K562 (cell line): ENCODE measurements around the gene SMARCC1. TPM values are rescaled to one million over a fixed set of nuclear protein-coding genes. Genes with fewer than 3 reads are reported as not detected.

ENCODE experiments used
- ATF4 ChIP-seq: fragments of 450-650 bp; formaldehyde crosslinking; IDR thresholded peaks from 2 replicates; pipeline ENCODE4 v1.4.0; 2022; ENCODE audit warnings: mild to moderate bottlenecking, moderate library complexity
- CBFB ChIP-seq: sonication (generic); formaldehyde crosslinking; IDR thresholded peaks from 2 replicates; pipeline ENCODE4 v1.4.0; 2020; ENCODE audit warnings: mild to moderate bottlenecking, missing genetic modification reagents
- CTCFL ChIP-seq: IDR thresholded peaks from 2 replicates; pipeline ENCODE4 v1.6.1; 2011; ENCODE audit warnings: borderline replicate concordance, low read depth, mild to moderate bottlenecking, moderate library complexity, low read length; ENCODE audit not compliant: insufficient read depth, poor library complexity, severe bottlenecking
- FOXP1 ChIP-seq: sonication (generic); formaldehyde crosslinking; IDR thresholded peaks from 2 replicates; pipeline ENCODE4 v1.8.0; 2022; ENCODE audit warnings: mild to moderate bottlenecking, missing genetic modification reagents
- GABPA ChIP-seq: fragments of 200-800 bp; sonication (Bioruptor generic); conservative IDR thresholded peaks from 2 replicates; pipeline ENCODE4 v1.6.1; 2016; ENCODE audit warnings: low read depth, missing genetic modification characterization, missing compliant biosample characterization
- HNRNPK ChIP-seq: fragments of 200-400 bp; formaldehyde crosslinking; IDR thresholded peaks from one replicate; pipeline ENCODE4 v1.6.1; 2018; ENCODE audit warnings: mild to moderate bottlenecking, low read depth, low read length; ENCODE audit not compliant: poor library complexity, severe bottlenecking
- JUND ChIP-seq, 2 experiments: IDR thresholded peaks; 2 replicates in 1 of 2; 3 replicates in 1 of 2; pipeline ENCODE4 v1.6.1; 2011; ENCODE audit warnings: borderline replicate concordance in 2 of 2, low read depth in 2 of 2, low read length in 2 of 2, improper control_type of control experiment in 1 of 2, missing biosample characterization in 1 of 2, missing genetic modification characterization in 1 of 2, missing genetic modification reagents in 1 of 2
- POLR2G ChIP-seq: fragments of 200-400 bp; formaldehyde crosslinking; IDR thresholded peaks from 2 replicates; pipeline ENCODE4 v1.6.1; 2017; ENCODE audit warnings: low read depth, mild to moderate bottlenecking, antibody characterized with exemption, low read length, moderate library complexity
- REST ChIP-seq, 2 experiments: fragments of 450-650 bp; formaldehyde crosslinking in 1 of 2; IDR thresholded peaks; 2 replicates each; pipeline versions ENCODE4 v1.4.0 to v1.6.1; 2014 to 2020; ENCODE audit warnings: mild to moderate bottlenecking in 2 of 2, borderline replicate concordance in 1 of 2, low read depth in 1 of 2
- TBP ChIP-seq: optimal IDR thresholded peaks from 2 replicates; pipeline ENCODE3; 2011; ENCODE audit warnings: low read depth, low read length, improper control_type of control experiment
- ZBTB7A ChIP-seq: IDR thresholded peaks from 2 replicates; pipeline ENCODE4 v1.6.1; 2011; ENCODE audit warnings: low read depth, mild to moderate bottlenecking, low read length, moderate library complexity, borderline replicate concordance; ENCODE audit not compliant: control insufficient read depth
- ZNF24 ChIP-seq: fragments of 450-650 bp; IDR thresholded peaks from 2 replicates; pipeline ENCODE4 v1.6.1; 2016
- polyA plus RNA-seq, 8 experiments: library from polyadenylated mRNA; depleted of rRNA in 4 of 8; stranded (reverse) in 5 of 8; unstranded in 3 of 8; fragments of >200 nt; fragmentation: Nextera tagmentation in 2 of 8; fragmentation: Illumina TruSeq in 1 of 8; extraction: Ambion mirVana in 2 of 8; extraction: Trizol in 1 of 8; gene quantifications; 2 replicates each; pipeline versions ENCODE4 v1.2.1 to v1.2.3, GENCODE V29; 2011 to 2014; ENCODE audit warnings: inconsistent platforms in 1 of 8, missing spikeins in 1 of 8
- total RNA-seq, 7 experiments: library from RNA; depleted of rRNA in 6 of 7; stranded (reverse); fragments of >200 nt in 6 of 7; fragmentation: Illumina TruSeq in 2 of 7; extraction: Trizol in 2 of 7; gene quantifications; 2 replicates each; pipeline versions ENCODE4 v1.2.1 to v1.2.3, GENCODE V29; 2011 to 2021; ENCODE audit warnings: low replicate concordance in 1 of 7

SMARCC1 gene
- total and polyA plus RNA-seq, 9 of the 15 experiments (the other 6 are each of a cell fraction or from before 2014, with no cell fraction given) = 20.7 to 199 (median 66.0) TPM

- TF ChIP-seq REST (IDR thresholded peaks at IDR 0.05; ENCODE audit: borderline replicate concordance) (peak; percentile 59; the same call in 1 of the 2 replicates), REST (CRISPR knock-in tag; IDR thresholded peaks at IDR 0.05; ENCODE audit: low read depth) (peak; percentile 55; the same call in 1 of the 2 replicates), HNRNPK (peak; percentile 66), POLR2G (peak; percentile 100), TBP (peak; percentile 94), GABPA (tag) (peak; percentile 69), ATF4 (CRISPR knock-in tag) (no peak), ZNF24 (peak; percentile 82), JUND (IDR thresholded peaks at IDR 0.05; ENCODE audit: borderline replicate concordance, low read depth, low read length) (peak; percentile 62), JUND (tag; IDR thresholded peaks at IDR 0.05; ENCODE audit: borderline replicate concordance, low read depth, low read length) (no peak; the same call in 2 of the 3 replicates), CBFB (CRISPR knock-in tag) (no peak), FOXP1 (CRISPR knock-in tag) (peak; percentile 89), CTCFL (peak; percentile 100), ZBTB7A (peak; percentile 87)
Observed at GRCh38 chr3:47824541-47825473, 43.1 kb upstream of the SMARCC1 start (continued).
